CD14-positive monocyte (primary cell): ENCODE data around the gene TMEM107. TPM values are rescaled to one million over a fixed set of nuclear protein-coding genes. Genes with fewer than 3 reads are reported as not detected.
A peak's percentile ranks its signal among the peaks of the same experiment; 100 is the strongest.

Source experiments
- DNase-seq, 3 donors: peaks; one replicate each; pipeline ENCODE4 v3.0.0-alpha.2; 2011 to 2022
- H2AFZ ChIP-seq: 2 replicates; pipeline ENCODE4 v1.6.0; 2012; ENCODE audit warnings: mild to moderate bottlenecking, low read depth, low read length, inconsistent platforms; ENCODE audit not compliant: insufficient read depth, poor library complexity, severe bottlenecking
- H3K27ac ChIP-seq, 2 donors: 1 replicate in 1 of 2; 2 replicates in 1 of 2; pipeline ENCODE4 v1.5.1; 2012 to 2013; ENCODE audit warnings: low read length in 2 of 2, control low read depth in 1 of 2, inconsistent platforms in 1 of 2, low read depth in 1 of 2, mild to moderate bottlenecking in 1 of 2
- H3K27me3 ChIP-seq, 2 donors: one replicate each; pipeline versions ENCODE4 v1.6.0 to v1.6.1; 2011 to 2013; ENCODE audit warnings: low read length in 2 of 2; ENCODE audit not compliant: control insufficient read depth in 2 of 2, insufficient read depth in 2 of 2
- H3K36me3 ChIP-seq, 2 donors: replicated peaks in 1 of 2; 1 replicate in 1 of 2; 2 replicates in 1 of 2; pipeline versions ENCODE4 v1.5.1 to v1.6.1; 2012 to 2013; ENCODE audit warnings: low read length in 2 of 2, control low read depth in 1 of 2, inconsistent platforms in 1 of 2, mild to moderate bottlenecking in 1 of 2; ENCODE audit not compliant: insufficient read depth in 2 of 2, control insufficient read depth in 1 of 2
- H3K4me1 ChIP-seq, 2 donors: 1 replicate in 1 of 2; 2 replicates in 1 of 2; pipeline versions ENCODE4 v1.5.1 to v1.6.1; 2012 to 2013; ENCODE audit warnings: low read length in 2 of 2, control low read depth in 1 of 2, inconsistent platforms in 1 of 2, mild to moderate bottlenecking in 1 of 2, moderate library complexity in 1 of 2; ENCODE audit not compliant: insufficient read depth in 2 of 2, control insufficient read depth in 1 of 2
- H3K4me2 ChIP-seq: replicated peaks from 2 replicates; pipeline ENCODE3; 2012; ENCODE audit warnings: low read length, moderate library complexity, mild to moderate bottlenecking; ENCODE audit not compliant: poor library complexity, severe bottlenecking; ENCODE audit errors: extremely low read depth
- H3K4me3 ChIP-seq, 3 experiments: fragments of 200-600 bp in 1 of 3; sonication (generic) in 1 of 3; replicated peaks in 1 of 3; 1 replicate in 2 of 3; 2 replicates in 1 of 3; pipeline ENCODE4 v1.5.1; 2011 to 2013; ENCODE audit warnings: low read length in 3 of 3, mild to moderate bottlenecking in 3 of 3, control low read depth in 2 of 3, low read depth in 2 of 3, inconsistent platforms in 1 of 3, moderate library complexity in 1 of 3
- H3K79me2 ChIP-seq: 2 replicates; pipeline ENCODE4 v1.6.0; 2012; ENCODE audit warnings: mild to moderate bottlenecking, control low read depth, inconsistent platforms, low read length, moderate library complexity; ENCODE audit not compliant: insufficient read depth
- H3K9ac ChIP-seq: 2 replicates; pipeline ENCODE4 v1.6.0; 2017; ENCODE audit warnings: low read length, mild to moderate bottlenecking; ENCODE audit not compliant: insufficient read depth, poor library complexity, severe bottlenecking
- H3K9me3 ChIP-seq, 2 donors: replicated peaks in 1 of 2; 1 replicate in 1 of 2; 2 replicates in 1 of 2; pipeline versions ENCODE4 v1.5.1 to v1.6.1; 2012 to 2013; ENCODE audit warnings: low read length in 2 of 2, control low read depth in 1 of 2; ENCODE audit not compliant: control insufficient read depth in 1 of 2, insufficient read depth in 1 of 2
- H4K20me1 ChIP-seq: 2 replicates; pipeline ENCODE4 v1.6.0; 2012; ENCODE audit warnings: mild to moderate bottlenecking, low read length, control low read depth, moderate library complexity; ENCODE audit not compliant: insufficient read depth
- H3K27ac Mint-ChIP-seq, 7 donors: one replicate each; pipeline ENCODE4 v1.8.0; 2020; ENCODE audit warnings: mild to moderate bottlenecking in 7 of 7, mixed read lengths in 7 of 7, moderate library complexity in 6 of 7, inconsistent platforms in 2 of 7
- H3K27me3 Mint-ChIP-seq, 3 donors: one replicate each; pipeline ENCODE4 v1.8.0; 2021 to 2022; ENCODE audit warnings: low read depth in 3 of 3, mild to moderate bottlenecking in 3 of 3, mixed read lengths in 3 of 3, moderate library complexity in 3 of 3, inconsistent platforms in 1 of 3
- H3K36me3 Mint-ChIP-seq, 2 donors: one replicate each; pipeline ENCODE4 v1.8.0; 2020; ENCODE audit warnings: mixed read lengths in 2 of 2, inconsistent platforms in 1 of 2, mild to moderate bottlenecking in 1 of 2
- H3K4me1 Mint-ChIP-seq: one replicate; pipeline ENCODE4 v1.8.0; 2020; ENCODE audit warnings: mild to moderate bottlenecking, mixed read lengths
- H3K4me3 Mint-ChIP-seq, 2 donors: one replicate each; pipeline ENCODE4 v1.8.0; 2020; ENCODE audit warnings: mild to moderate bottlenecking in 2 of 2, mixed read lengths in 2 of 2, moderate library complexity in 1 of 2
- H3K9me3 Mint-ChIP-seq, 7 donors: one replicate each; pipeline ENCODE4 v1.8.0; 2020 to 2022; ENCODE audit warnings: mixed read lengths in 7 of 7, mild to moderate bottlenecking in 6 of 7, moderate library complexity in 6 of 7, inconsistent platforms in 2 of 7
- CTCF ChIP-seq: fragments of 200-600 bp; IDR thresholded peaks from one replicate; pipeline ENCODE4 v1.8.0; 2022; ENCODE audit warnings: antibody characterized with exemption, mild to moderate bottlenecking
- WGBS: methylation state at CpG from one replicate; pipeline ENCODE4 v1.1.5; 2013; ENCODE audit warnings: missing lambda C conversion rate; ENCODE audit not compliant: insufficient coverage; 5-methylcytosine and 5-hydroxymethylcytosine counted together
- intact Hi-C, 2 donors: fragments of 100-400 bp; cut with micrococcal nuclease; formaldehyde crosslinking; loops; one replicate each; pipeline versions ENCODE4 v1.15.0 to v1.15.1; 2023
- polyA plus RNA-seq, 3 donors: library from polyadenylated mRNA; depleted of rRNA in 1 of 3; unstranded in 2 of 3; stranded (reverse) in 1 of 3; fragments of 300-500 nt in 2 of 3; fragments of >200 nt in 1 of 3; fragmentation: Illumina TruSeq in 2 of 3; gene quantifications; 1 replicate in 2 of 3; 2 replicates in 1 of 3; pipeline ENCODE4 v1.2.3, GENCODE V29; 2012 to 2021

TMEM107 gene
- polyA plus RNA-seq, 3 donors, result 20.5 to 37.4 (median 31.4) TPM

- H3K4me1 ChIP-seq, result peaks cover 34 to 40% of the 10 kb centered on the region in 2 donors
- peak in 1 of 3 donors; percentile 7 for DNase-seq
- Mint-ChIP-seq H3K36me3 (peaks cover 25 to 27% of the 10 kb centered on the region in 2 donors), H3K27ac (no peak overlapping the region), H3K9me3 (no peaks in the 10 kb centered on the region), H3K27me3 (peaks cover 6 to 20% (median 11%) of the 10 kb centered on the region in 3 donors), H3K4me1 (no peaks in the 10 kb centered on the region), H3K4me3 (no peak overlapping the region)
- H3K4me3 ChIP-seq, result peak overlapping the region in 1 of 3 experiments; percentile 68
- peaks cover 0 to 10% of the 10 kb centered on the region in 2 donors for H3K27me3 ChIP-seq
- no peak for TF ChIP-seq CTCF
- no peak overlapping the region for H2AFZ ChIP-seq
- H3K9ac ChIP-seq, result no peak overlapping the region
- intact Hi-C loops, result loop anchor here in 1 of 2 donors (2.0 to 10.0 kb wide), 4 partner anchors 21 to 157 kb away; partner anchors contain the start of gene SLC25A35
- 30% methylated on average over 15 of the region's 21 CpGs for WGBS
- peaks cover 24 to 29% of the 10 kb centered on the region in 2 donors for H3K36me3 ChIP-seq
- no peaks in the 10 kb centered on the region for H3K9me3 ChIP-seq
- H3K4me2 ChIP-seq, result peak overlapping the region; percentile 80
- H4K20me1 ChIP-seq, result peaks cover 40% of the 10 kb centered on the region
- no peaks in the 10 kb centered on the region for H3K79me2 ChIP-seq
- peak overlapping the region in 1 of 2 donors; percentile 55 for H3K27ac ChIP-seq
Measured at GRCh38 chr17:8137645-8138373, 38.4 kb downstream of the TMEM107 start.

- Histone ChIP-seq H3K27ac (no peak overlapping the region), H3K79me2 (no peaks in the 10 kb centered on the region), H3K9me3 (no peaks in the 10 kb centered on the region), H2AFZ (no peak overlapping the region), H3K9ac (no peak overlapping the region), H3K27me3 (peaks cover 0 to 19% of the 10 kb centered on the region in 2 donors), H3K36me3 (no peaks in the 10 kb centered on the region), H3K4me1 (peaks cover 15 to 17% of the 10 kb centered on the region in 2 donors), H3K4me3 (no peak overlapping the region), H4K20me1 (peaks cover 2% of the 10 kb centered on the region), H3K4me2 (no peak overlapping the region)
- DNase-seq, result no peak
- intact Hi-C loops, result loop anchor here in 1 of 2 donors (10.0 kb wide), 1 partner anchor 161 kb away; the partner anchor contains the start of gene SLC25A35
- Mint-ChIP-seq H3K27ac (no peak overlapping the region), H3K27me3 (peaks cover 19 to 42% (median 30%) of the 10 kb centered on the region in 3 donors), H3K9me3 (no peaks in the 10 kb centered on the region), H3K4me3 (no peak overlapping the region), H3K36me3 (no peaks in the 10 kb centered on the region), H3K4me1 (no peaks in the 10 kb centered on the region)
- 93% methylated on average over 3 of the region's 4 CpGs for WGBS
- no peak for TF ChIP-seq CTCF
Measured at GRCh38 chr17:8133941-8134340, 42.2 kb downstream of the TMEM107 start.
